ENCODE results near the gene EIF4ENIF1.
"Not testable (repeated sequence)": the region's sequence is repeated elsewhere in the genome, so short reads cannot be mapped to it uniquely, and the experiment has no call there.

EIF4ENIF1 gene, protein sequence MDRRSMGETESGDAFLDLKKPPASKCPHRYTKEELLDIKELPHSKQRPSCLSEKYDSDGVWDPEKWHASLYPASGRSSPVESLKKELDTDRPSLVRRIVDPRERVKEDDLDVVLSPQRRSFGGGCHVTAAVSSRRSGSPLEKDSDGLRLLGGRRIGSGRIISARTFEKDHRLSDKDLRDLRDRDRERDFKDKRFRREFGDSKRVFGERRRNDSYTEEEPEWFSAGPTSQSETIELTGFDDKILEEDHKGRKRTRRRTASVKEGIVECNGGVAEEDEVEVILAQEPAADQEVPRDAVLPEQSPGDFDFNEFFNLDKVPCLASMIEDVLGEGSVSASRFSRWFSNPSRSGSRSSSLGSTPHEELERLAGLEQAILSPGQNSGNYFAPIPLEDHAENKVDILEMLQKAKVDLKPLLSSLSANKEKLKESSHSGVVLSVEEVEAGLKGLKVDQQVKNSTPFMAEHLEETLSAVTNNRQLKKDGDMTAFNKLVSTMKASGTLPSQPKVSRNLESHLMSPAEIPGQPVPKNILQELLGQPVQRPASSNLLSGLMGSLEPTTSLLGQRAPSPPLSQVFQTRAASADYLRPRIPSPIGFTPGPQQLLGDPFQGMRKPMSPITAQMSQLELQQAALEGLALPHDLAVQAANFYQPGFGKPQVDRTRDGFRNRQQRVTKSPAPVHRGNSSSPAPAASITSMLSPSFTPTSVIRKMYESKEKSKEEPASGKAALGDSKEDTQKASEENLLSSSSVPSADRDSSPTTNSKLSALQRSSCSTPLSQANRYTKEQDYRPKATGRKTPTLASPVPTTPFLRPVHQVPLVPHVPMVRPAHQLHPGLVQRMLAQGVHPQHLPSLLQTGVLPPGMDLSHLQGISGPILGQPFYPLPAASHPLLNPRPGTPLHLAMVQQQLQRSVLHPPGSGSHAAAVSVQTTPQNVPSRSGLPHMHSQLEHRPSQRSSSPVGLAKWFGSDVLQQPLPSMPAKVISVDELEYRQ

DNA sequence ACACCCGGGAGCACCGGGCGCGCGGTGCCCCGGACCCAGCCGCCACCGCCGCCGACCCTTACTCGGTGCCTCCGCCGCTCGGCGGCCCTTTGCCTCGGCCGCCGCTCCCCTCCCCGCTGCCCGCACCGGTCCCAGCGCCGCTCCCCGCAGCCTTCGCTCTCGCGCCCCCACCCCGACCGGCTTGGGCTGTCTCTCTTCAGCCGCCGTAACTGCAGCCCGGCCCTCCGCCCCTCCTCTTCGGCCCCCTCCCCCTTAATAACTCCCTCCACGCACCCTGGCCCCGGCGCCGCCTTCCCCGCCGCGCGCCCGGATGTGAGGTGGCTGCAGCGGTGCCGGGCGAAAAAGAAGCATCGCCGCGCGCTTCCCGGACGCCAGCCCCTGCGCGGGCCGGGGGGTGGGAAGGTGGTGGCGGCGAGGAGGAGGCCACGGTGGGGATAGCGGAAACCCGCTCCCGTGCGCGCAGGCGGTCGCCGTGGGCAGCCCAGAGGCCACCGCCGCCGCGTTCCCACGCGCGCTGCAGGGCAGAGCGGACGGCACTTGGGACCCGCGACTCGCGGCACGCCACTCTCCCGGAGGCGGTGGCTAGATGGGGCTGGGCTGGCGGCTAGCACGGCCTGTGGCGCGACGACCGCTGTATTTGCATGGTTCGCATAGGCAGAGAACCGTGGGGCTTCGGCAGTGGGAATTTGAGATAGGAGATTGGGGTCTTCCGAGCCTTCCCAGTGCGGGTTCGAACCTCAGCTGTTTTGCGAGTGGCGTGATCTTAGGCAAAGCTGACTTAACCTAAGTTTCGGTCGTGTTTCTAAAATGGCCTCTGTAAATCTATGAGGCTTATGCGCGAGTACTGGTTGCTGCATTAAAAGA lies at the start of gene EIF4ENIF1:
Gene EIF4ENIF1 (minus strand): TSS at position 211 of the 864 bp plus-strand sequence. CDS start 1,124 bp downstream, outside the sequence.
- DNase-seq (ENCODE audit: low read depth in 2 of 2, low spot score in 1 of 2), result peak; percentile 42 to 70

DNA sequence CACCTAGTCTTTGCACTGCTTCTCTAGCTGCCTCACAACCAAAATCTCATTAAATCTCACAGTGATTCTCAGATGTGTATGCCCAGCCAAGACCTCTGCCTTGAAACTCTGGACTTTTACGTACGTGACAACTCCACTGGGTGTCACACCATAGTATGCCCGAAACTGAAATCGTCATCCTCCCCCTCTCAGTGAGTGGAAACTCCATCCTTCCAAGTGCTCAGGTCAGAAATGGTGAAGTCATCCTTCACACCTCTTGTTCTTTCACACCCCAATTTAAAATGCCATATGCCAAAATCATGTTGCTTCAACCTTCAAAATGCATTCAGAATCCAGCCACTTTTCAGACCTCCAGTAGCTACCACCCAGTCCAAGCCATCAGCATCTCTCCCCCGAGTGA lies 49.2 kb upstream of the EIF4ENIF1 start:
- no peak for DNase-seq (ENCODE audit: low read depth in 2 of 2, low spot score in 1 of 2)

DNA sequence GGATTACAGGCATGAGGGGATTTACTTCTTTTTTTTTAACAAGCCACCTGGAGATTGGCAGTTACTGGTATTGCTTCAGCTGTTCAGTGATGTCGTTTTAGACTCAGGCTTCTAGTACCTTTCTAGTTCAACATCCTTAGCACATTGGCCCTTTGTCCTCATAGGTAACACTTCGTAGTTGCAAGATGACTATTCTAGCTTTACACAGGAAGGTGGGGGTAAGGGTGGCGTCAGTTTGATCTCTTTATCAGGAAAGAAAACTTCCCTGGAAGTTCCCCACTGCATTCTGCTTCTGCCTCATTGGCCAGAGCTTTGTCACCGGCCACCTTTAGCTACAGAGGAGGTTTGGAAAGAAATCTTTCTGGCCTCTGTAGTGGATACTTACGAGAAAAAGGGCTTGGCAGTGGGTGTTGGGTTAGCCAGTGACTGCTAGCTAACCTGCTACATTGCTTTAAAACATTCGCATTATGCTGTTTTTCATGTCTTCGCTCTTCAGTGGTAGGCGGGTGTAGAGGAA lies 47.4 kb upstream of the EIF4ENIF1 start:
- no peak for DNase-seq (ENCODE audit: low read depth in 2 of 2, low spot score in 1 of 2)

DNA sequence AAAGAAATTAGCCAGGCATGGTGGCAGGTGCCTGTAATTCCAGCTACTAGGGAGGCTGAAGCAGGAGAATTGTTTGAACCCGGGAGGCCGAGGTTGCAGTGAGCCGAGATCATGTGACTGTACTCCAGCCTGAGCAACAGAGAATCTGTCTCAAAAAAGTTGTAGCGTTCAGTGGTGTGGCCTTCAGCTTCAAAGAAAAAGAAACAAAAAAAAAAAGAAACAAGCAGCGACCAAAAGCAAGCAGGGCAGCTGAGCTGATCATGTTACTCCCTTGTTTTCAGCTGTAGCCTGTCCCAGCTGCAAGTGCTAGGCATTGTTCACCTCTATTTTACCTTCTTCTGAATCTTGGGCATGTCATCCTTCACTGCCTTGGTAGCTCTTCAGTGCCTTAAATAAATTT lies 43.7 kb upstream of the EIF4ENIF1 start:
- no peak for DNase-seq (ENCODE audit: low read depth in 2 of 2, low spot score in 1 of 2)

DNA sequence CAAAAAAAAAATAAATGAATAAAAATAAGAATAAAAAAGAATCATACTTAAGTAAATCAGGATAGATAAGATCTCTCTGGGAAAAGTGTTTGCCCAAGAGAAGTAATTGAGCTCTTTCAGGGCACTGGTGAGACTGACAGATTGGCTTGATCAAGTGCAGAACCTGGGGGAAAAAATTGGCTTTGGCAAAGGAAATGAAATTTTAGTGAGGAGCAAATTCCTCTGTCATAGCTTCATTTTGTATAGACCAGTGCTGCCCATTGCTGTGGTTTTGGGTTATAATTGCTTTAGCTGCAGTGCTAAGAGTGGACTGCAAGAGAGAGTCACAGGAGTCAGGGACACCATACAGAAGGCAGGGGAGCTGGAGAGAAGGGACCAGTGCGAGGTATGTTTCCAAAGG lies 42.4 kb upstream of the EIF4ENIF1 start:
- no peak for DNase-seq (ENCODE audit: low read depth in 2 of 2, low spot score in 1 of 2)

DNA sequence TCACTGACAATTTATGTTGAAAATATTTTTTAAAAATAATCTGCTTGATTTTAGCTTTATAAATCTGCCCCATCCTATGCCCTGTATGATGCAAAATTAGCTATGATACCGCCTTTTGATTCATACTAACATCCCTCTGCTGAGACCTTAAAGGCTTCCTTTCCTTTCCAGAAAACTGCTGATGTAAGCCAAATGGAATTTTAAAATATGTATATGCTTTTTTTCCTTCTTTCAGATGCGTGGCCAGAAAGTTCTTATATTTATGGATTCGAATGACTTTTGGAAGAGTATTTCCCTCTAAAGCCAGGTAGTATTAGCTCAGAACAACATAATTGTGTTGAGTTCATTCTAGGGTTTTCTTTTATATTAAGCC lies 41.2 kb upstream of the EIF4ENIF1 start:
- DNase-seq (ENCODE audit: low read depth in 2 of 2, low spot score in 1 of 2), result no peak

DNA sequence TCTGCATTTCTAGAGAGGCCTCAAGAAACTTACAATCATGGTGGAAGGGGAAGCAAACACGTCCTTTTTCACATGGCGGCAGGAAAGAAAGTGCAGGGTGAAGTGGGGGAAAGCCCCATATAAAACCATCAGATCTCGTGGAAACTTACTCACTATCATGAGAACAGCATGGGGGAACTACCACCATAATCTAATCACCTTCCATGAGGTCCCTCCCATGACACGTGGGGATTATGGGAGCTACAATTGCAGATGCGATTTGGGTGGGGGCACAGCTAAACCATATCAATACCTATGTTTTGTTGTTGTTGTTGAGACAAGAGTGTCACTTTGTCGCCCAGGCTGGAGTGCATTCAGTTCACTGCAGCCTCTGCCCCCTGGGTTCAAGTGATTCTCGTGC lies 36.6 kb upstream of the EIF4ENIF1 start:
- DNase-seq (ENCODE audit: low read depth in 2 of 2, low spot score in 1 of 2), result no peak

DNA sequence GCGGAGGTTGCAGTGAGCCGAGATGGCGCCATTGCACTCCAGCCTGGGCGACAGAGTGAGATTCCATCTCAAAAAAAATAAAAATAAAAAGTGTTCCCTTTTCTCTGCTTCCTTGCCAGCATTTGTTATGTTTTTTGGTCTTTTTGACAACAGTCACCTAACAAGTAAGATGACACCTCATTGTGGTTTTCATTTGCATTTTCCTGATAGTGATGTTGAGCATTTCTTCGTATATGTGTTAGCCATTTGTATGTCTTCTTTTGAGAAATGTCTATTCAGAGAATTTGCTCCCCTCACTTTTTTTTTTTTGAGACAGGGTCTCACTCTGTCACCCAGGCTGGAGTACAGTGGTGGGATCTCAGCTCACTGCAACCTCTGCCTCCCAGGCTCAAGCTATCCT lies 34.5 kb upstream of the EIF4ENIF1 start:
- DNase-seq (ENCODE audit: low read depth in 2 of 2, low spot score in 1 of 2), result not testable (repeated sequence)

DNA sequence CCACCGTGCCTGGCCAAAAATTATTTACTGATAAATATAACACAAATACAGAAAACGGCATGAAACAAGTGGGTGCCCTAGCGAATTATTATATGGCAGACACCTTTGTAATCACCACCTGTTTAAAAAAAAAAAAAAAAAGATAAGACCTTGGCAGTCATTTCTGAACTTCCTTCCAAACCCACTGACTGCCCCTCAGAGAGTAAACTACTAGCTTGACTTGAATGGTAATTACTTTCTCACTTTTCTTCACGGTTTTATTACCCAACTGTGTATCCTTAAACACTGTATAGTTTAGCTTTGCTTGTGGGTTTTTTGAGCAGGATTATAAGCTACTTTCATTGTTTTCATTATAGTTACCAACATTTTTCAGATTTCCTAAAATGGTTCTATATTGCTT lies 30.4 kb upstream of the EIF4ENIF1 start:
- DNase-seq (ENCODE audit: low read depth in 2 of 2, low spot score in 1 of 2), result no peak

DNA sequence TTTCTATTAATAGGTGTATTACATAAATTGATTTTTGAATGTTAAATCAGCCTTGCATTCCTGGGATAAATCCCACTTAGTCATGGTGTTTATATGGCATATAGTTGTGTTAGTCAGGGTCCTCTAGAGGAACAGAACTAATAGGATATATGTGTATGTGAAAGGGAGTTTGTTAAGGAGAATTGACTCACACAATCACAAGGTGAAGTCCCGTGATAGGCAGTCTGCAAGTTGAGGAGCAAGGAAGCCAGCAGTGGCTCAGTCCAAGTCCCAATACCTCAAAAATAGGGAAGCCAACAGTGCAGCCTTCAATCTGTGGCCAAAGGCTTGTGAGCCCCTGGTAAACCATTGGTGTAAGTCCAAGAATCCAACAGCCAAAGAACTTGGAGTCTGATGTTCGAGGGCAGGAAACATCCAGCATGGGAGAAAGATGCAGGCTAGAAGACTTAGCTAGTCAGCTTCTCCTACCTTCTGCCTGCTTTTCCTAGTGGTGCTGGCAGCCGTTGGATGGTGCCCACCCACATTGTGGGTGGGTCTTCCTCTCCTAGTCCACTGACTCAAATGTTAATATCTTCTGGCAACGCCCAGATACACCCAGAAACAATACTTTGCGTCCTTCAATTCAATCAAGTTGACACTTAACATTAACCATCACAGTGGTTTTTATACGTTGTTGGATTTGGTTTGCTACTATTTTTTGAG lies 19.6 kb upstream of the EIF4ENIF1 start:
- no peak for DNase-seq (ENCODE audit: low read depth in 2 of 2, low spot score in 1 of 2)

DNA sequence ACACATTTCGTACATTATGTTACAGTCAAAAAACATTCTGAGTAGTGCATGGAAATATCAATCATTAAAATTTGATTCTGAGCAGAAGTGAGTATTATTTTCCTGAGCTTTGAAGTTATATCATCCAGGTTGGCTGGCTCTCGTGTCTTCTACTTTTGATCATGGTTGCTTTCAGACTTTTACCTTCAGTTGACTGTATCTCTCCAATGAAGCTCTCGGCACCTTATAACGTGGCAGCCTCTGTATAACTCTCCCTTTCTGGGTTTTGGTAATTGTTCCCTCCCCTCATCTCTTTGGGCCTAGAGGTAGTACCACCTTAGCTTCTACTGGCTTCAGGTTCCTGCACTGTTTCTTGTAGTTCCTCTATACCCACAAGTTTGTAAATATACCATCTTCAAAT lies 18.9 kb upstream of the EIF4ENIF1 start:
- no peak for DNase-seq (ENCODE audit: low read depth in 2 of 2, low spot score in 1 of 2)

DNA sequence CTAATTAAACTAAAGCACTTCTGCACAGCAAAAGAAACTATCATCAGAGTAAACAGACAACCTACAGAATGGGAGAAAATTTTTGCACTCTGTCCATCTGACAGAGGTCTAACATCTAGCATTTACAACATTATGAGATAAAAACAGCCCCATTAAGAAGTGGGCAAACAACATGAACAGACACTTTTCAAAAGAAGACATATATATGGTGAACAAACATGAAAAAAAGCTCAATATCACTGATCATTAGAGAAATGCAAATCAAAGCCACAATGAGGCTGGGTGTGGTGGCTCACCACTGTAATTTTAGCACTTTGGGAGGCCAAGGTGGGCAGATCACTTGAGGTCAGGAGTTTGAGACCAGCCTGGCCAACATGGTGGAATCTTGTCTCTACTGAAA lies 17.9 kb upstream of the EIF4ENIF1 start:
- not testable (repeated sequence) for DNase-seq (ENCODE audit: low read depth in 2 of 2, low spot score in 1 of 2)

DNA sequence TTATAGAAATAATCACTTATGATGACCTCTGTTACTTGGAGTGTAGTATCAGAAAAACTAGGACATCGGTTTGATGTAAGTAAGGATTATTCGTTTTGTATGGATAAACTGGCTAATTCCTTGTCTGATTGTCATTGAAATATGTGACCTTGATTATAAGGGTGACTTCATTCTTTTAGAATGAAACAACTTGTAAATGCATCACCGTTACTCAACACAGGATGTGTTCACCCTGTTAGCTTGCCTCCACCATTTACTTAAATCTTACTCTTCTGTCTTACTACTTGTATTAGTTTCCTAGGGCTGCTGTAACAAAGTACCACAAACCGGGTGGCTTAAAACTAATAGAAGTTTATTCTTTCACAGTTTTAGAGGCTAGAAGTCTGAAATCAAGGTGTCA lies 14.6 kb upstream of the EIF4ENIF1 start:
- no peak for DNase-seq (ENCODE audit: low read depth in 2 of 2, low spot score in 1 of 2)

DNA sequence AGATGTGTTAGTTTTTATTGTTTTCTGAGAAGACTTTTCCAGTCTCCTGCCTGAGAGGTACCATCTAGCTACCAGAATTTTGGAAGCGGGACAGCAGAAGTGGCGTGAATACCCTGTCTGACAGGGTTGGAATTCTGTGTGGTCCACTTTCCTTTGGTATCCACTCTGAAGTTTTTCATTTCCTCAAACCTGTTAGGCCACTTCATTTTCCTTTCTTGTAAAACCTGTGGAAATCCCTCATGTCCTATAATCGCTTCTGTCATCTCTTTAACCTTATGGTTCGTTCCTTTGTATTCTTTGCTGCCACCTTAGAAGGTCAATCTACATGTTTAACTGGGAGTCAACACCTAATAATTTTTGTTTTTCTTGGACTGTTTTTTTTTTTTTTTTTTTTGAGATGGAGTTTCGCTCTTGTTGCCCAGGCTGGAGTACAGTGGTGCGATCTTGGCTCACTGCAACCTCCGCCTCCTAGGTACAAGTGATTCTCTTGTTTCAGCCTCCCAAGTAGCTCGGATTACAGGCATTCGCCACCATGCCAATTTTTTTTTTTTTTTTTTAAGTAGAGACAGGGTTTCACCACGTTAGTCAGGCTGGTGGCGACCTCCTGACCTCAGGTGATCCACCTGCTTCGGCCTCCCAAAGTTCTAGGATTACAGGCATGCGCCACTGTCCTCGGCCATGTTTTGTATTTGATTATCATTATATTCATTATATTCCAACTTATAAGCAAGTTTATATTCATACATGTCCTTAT lies 13.7 kb upstream of the EIF4ENIF1 start:
- no peak for DNase-seq (ENCODE audit: low read depth in 2 of 2, low spot score in 1 of 2)

DNA sequence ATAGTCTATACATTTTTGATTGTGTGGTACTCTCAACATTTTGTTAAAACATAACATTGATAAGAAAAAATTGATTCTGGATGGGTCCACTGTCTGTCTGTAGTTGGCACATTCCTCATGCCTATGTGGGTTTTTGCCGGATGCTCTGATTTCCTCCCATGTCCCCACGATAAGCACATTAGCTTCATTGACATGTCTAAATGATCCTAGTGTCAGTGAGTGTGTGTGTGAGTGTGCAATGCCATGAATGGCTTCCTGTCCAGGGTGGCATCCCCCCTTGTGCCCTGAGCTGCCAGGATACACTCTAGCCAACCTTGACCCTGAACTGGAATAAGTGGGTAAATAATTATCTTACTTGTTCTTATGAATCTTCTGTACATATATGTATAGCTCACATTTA lies 12.1 kb upstream of the EIF4ENIF1 start:
- no peak for DNase-seq (ENCODE audit: low read depth in 2 of 2, low spot score in 1 of 2)

DNA sequence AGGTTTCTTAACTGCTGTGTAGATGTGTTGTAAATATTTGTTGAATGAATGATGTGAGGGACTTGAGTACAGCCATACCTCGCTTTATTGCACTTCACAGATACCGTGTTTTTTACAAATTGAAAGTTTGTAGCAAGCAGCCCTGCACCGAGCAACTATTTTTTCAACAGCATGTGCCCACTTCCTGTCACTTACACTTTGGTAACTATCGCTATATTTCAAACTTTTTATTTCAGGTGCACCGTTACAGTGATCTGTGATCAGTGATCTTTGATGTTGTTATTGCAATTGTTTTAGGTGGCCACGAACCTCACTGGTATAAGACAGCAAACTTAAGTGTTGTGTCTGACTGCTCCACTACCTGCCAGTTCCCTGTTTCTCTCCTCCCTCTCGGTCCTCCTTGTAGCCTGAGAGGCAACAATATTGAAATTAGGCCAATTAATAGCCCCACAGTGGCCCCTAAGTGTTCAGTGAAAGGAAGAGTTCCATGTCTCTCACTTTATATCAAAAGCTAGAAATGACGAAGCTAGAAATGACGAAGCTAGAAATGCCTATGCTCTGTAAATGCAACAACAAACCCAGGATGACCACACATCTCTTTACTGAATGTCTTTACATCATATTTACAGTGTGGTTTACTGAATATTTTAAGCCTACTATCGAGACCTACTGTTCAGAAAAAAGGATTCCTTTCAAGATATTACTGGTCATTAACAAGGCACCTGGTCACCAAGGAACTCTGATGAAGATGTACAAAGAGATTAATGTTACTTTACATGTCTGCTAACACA lies 7.7 kb upstream of the EIF4ENIF1 start:
- no peak for DNase-seq (ENCODE audit: low read depth in 2 of 2, low spot score in 1 of 2)

DNA sequence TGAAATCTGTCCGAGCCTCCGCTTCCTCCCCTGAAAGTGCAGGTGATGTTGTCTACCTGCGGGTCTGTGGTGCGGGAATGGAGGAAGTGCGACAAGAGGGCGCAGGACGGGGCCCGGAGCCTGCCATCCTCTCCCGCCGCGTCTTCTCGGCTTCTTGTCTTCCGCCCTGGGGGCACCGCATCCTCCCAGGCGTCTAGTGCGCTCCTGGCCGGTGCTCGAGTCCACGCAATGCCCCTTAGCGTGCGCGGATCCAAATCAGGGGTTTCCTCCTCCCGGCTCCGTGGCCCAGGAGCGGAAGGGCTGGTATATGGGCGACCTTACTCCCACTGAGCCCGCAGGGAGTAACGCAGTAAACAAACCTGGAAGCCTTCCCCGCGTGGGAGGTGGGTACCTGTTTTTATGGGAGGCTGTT lies 7.1 kb upstream of the EIF4ENIF1 start:
- no peak for DNase-seq (ENCODE audit: low read depth in 2 of 2, low spot score in 1 of 2)

DNA sequence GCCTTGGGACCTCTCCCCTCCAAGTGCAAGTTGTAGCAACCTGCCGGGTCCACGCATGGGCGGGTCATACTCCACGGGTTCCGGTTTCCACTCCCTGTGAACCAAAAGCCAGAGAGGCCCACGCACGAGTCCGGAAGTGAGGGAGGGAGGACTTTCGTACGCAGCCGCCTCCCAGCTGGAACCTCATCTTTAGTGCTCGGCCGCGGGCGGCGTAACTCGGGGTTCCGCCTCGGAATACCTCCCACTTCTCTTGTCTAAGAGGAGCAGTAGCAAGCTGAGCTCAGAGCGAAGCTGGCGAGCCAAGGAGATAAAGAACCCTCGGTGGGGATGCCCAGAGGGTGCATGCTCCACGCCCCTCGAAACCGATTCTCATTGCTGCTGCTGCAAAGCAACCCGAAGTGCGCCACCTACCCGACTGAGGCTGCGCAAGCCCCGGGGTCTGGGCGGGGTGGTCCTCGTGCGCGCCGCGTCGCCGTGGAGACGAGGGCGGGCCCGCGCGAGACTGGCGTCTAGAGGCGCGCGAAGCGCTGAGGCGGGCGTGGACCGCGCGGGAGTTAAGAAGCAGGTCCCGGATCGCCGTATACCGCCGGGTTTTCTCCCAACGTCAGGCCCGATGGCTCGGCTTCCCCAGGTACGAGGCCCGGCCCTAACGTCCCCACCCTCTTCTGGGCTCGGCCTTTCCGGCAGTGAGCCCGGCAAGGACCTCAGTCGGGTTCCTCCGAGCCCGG lies 6.5 kb upstream of the EIF4ENIF1 start, which contains the start of gene SFI1:
Gene SFI1 (plus strand): TSS at position 530 of the 728 bp plus-strand sequence. CDS start 11,749 bp downstream, outside the sequence.
- DNase-seq (ENCODE audit: low read depth in 2 of 2, low spot score in 1 of 2), result peak; percentile 91 to 92

All from stimulated activated CD8-positive, alpha-beta memory T cell treated with anti-CD3 and anti-CD28 coated beads, Interleukin-4, amount 100 ng/mL, for 4 hours (primary cell).